Activated CD4-positive, CD25-positive, alpha-beta regulatory T cell treated with anti-CD3 and anti-CD28 coated beads, Interleukin-2, amount 50 U/mL, for 72 hours (primary cell): ENCODE measurements around the gene AGR3.

Experiments
- DNase-seq: peaks from one replicate; pipeline ENCODE4 v3.0.0; 2021

The AGR3 gene

GRCh38 chr7:16881844-16882243, at the start of gene AGR3:
Gene AGR3, minus strand, starts transcription at chr7:16881983. Its CDS starts 3,365 bp downstream, at chr7:16878618.
- no peak for DNase-seq

GRCh38 chr7:16930946-16931345, 49.2 kb upstream of the AGR3 start:
- no peak for DNase-seq

DNA sequence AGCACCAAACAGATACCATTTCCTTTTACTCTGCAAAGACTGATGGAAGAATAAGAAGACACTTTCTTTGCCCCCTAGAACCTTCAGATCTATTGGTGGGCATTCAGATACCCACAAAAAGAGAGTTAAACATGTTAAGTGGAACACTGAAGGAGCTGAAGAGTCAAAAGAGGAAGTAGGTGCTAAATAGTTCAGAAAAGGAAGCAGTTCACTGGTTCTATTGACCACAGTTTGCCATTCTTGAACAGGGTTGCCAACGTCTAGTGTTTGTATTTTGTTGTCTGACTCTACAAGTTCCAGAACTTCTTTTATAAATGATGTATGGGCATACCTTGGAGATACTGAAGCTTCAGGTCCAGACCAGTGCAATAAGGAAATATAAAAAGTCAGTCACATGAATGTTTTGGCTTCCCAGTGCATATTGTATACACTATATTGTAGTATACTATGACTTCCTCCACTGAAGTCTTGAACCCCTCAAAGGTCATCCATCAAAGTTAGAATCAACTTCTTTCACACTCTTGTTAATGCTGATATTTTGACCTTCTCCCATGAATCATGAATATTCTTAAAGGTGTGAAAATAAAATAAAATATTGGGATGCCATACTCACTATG, 47.5 kb upstream of the AGR3 start:
- DNase-seq, result no peak

DNA sequence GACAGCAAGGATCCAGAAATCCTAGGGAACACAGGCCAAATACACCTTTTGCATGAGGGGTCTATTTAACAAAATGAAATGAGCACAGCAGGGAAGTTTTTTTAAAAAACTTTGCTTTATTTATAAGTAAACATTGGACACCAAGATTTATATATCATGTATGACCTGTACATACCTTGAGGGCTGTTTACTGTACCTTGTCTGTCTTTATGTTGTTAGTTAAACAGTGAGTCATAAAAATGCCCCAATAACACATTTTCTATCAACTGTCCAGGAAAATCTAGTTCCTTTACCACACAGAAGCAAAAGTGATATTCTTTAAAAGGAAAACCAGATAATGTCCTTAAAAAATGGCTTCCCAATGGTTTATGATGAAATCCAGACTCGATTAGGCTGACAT, 45.1 kb upstream of the AGR3 start:
- DNase-seq, result no peak

DNA sequence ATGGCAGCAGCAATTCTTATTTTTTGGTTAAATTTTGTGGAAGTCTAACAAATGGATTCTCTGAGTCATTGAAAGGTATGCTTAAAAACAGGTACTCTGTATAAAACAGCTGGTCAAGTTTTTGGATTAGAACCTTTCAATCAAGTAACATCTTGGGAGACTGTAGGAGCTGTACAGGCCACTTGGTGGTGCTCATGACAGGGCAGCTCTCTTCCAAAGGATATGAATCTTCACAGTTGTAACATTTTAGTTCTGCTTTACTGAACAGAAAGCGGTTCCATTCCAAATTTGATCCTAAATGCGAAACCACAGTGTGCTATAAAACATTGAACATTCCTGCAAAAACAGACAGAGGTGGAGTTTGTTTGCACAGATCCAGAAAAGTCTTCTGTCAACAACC, 44.5 kb upstream of the AGR3 start:
- no peak for DNase-seq

- no peak for DNase-seq
Observed at GRCh38 chr7:16925609-16926008, 43.8 kb upstream of the AGR3 start.

DNA sequence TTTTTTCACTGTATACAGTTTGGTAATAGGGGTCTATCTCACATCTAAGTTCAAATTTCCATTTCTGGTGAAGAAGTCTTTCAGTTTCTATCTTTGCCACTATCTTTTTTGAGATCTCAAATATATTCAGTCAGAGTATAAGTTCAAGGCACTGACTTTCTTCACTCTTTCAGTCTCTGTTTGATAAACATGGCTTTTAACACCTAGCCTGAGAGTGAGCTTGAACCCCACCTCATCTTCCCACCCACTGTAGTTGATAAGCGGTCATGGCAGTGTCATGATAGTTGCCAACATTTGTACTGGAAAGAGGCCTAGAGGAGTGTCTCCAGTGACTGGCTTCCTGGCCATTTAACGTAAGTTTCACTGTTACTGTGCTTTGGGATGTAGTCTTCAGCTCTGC, 41.2 kb upstream of the AGR3 start:
- no peak for DNase-seq

DNA sequence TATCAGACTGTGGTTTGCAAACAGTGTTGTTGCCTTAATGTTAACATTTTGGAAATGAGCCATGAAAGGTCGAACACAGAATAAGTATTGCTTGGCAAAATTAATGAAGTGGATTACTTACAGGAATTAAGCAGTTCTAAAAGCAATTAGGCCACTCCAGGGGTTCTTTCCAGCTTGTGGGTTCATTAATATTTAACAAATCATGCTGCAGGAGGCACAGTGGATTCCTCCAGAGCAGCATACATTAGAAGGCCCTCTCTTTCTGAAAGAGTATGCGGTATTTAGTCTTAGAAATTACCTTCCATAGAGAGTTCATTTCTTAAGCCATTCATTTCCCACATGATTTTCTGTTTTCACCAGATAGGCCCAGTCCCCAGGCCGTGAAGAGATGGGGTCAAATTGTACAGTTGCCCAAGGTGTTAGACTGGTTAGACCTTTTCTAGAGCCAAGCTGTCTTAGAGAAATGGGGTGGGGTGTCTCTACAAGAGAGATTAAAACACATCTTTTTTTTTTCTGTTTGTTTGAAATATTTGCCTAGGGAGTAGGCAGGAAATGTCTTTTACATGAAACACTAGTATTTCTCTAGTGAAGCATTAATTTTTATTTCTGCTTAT, 40.0 kb upstream of the AGR3 start:
- no peak for DNase-seq

DNA sequence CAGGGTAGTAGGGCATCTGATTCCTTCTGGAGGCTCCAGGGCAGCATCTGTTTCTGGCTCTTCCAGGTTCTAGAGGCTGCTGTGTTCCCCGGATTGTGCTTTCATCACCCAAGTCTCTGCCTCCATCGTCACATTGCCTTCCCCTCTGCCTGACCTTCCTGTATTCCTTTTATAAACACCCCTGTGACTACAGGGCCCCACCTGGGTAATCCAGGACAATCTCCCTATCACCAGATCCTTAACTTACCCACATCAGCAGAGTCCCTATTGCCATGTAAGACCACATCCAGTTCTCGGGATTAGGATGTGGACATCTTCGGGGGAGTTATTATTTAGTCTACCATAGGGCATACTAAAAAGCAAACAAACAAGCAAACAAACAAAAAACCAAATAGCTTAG, 39.4 kb upstream of the AGR3 start:
- DNase-seq, result no peak

- DNase-seq, result no peak
Observed at GRCh38 chr7:16919440-16919839, 37.7 kb upstream of the AGR3 start.

DNA sequence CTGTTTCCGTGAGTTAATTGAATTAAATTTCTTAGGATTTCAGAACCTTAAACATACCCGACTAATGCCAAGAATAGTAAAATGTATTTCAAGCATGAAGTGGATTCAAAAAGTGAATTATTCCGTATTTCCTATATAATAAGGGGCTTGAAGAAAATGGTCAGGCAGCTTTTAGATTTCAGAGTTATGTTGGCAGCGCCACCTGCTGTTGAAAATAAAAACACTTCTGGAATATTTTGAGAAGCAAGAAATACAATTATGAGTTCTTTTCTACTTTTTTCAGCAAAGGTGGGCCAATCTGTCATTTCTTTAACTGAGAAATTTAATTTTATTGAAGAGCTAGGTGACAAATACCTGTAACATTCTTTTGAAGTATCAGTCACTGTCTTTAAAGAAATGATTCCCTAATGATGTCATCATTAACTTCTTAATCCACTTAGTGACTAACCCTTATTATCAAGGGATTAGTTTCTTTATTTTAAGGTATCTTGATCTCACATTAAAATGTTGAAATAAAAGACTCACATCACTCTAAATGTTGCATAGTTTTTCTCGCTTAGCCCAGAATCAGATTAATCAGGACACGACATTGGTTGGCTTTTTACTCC, 36.6 kb upstream of the AGR3 start:
- DNase-seq, result no peak

DNA sequence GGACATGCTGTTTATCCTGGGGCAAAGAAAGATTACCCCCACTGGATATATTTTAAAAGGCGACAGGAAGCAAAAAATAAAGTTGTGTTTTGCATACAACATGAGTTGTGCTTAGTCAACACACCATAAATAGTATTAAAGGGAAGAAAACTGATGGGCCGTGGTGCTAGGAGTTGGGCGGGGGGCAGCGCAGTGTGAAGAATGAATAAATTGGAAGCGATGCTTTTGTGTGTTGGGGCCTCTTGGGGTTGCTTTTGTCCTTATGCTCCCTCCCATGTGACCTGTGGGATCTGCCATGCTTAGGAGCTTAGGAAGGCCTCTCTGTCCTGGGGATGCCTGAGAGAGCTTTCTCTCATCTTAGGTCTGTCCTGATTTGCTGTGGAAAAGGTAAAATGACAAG, 35.0 kb upstream of the AGR3 start:
- DNase-seq, result no peak

- DNase-seq, result no peak
Observed at GRCh38 chr7:16916105-16916639, 34.4 kb upstream of the AGR3 start.

DNA sequence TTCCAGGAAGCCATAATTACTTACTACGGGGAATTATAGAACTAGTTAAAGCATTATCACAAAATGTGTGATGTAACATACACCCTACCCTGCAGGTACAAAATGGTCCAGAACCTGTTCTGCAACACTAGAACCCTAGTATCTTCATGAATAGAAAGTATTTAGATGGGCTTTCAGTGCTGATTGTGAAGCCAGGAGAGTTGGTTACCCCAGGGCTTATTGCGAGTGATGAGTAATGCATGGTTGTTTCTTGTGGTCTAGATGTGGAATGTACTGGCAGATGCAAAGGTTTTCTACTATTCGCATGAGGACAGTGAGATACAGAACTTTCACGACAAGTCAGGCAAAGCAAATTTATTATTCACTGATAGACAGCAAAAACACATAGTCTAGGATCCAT, 33.6 kb upstream of the AGR3 start:
- DNase-seq, result no peak

- no peak for DNase-seq
Observed at GRCh38 chr7:16914771-16915170, 33.0 kb upstream of the AGR3 start.

- DNase-seq, result no peak
Observed at GRCh38 chr7:16913643-16914042, 31.9 kb upstream of the AGR3 start.

GRCh38 chr7:16912540-16912939, 30.8 kb upstream of the AGR3 start:
- no peak for DNase-seq

DNA sequence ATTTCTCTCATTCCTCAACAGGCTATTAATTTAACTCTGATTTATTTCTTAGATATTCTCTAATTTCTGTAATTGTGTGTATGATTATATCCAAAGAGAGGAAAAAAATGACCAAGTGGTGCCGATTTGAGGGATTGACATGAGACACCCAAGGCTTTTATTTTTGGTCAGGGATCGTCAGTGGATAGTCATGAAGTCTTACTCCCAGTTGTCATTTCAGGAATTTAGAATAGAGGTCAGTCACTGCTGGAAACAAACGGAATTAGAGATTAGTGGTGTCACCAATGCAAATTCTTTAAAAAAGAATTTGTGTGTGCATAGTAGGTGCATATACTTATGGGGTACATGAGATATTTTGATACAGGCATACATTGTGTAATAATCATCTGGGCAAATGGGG, 26.8 kb upstream of the AGR3 start:
- DNase-seq, result no peak

- no peak for DNase-seq
Observed at GRCh38 chr7:16905300-16906044, 23.7 kb upstream of the AGR3 start.

- no peak for DNase-seq
Observed at GRCh38 chr7:16904076-16904475, 22.3 kb upstream of the AGR3 start.

DNA sequence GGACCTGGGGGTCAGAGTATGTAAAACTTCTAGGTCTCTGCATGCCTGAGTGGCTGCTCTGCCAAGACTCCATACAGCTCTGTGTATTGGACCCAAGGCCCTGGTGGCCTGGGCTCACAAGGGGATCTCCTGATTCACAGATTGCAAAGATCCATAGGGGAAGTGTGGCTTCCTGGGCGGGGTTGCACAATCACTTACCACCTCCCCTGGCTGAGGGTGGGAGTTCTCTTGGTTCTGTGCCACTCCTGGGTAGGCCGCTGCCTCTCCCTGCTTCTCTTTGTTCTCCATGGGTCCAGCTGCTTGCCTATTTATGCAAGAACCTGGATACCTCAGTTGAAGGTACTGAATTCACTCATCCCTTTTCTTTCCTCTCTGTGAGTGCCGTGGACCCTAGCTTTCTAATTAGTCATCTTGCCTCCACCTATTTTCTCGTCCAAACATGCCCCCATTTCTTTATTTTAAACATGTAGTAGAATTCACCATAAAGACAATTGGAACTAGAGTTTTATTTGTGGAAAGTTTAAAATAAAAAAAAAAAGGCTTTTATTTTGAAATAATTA, 18.5 kb upstream of the AGR3 start:
- no peak for DNase-seq

DNA sequence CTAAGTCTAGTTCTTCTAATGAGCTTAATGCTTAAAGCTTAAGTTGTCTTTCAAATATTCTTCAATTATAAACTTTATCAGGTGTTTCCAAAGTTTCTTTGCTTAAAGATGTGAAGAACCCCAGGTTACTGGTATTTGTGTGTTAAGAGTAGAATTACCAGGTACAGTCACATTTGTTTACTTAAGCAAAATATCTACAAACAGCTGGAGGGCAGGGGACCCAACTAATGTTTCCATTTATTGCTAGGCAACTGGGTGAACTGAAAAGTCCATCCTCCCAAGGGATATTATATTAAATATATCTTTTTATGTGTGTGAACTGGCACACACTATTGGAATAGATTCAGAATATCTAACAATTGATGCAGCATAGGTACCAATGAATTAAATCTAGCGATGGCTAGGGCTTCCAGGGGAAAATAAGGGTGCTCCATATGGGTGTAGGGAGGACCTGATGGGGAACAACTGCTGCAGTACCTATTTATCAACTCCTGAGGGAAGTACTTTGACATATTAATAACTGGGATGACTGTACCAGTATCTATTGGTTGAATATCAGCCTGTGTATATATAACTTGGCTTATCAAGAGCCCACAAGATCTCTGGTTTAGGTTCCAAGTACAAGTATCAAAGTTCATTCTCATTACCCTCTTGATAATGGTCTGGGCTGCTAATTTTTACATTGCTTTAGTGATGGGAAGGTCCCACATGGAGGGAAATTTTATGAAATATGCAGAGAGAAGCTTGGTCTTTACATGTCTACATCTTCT, 10.3 kb upstream of the AGR3 start:
- no peak for DNase-seq

- no peak for DNase-seq
Observed at GRCh38 chr7:16891338-16891737, 9.6 kb upstream of the AGR3 start.
